B cell (primary cell): Measurements from ENCODE around the gene SEPTIN1. TPM values are rescaled to one million over a fixed set of nuclear protein-coding genes. Genes with fewer than 3 reads are reported as not detected.

Experiments used
- ATAC-seq: fragments of 200-7000 bp; cut with Tn5 transposase; one replicate; pipeline ENCODE4 v1.10.0; 2021; ENCODE audit warnings: low read depth, mild to moderate bottlenecking, moderate number of reproducible peaks, moderate library complexity
- CTCF ChIA-PET: fragments of 350-600 bp; sonication (Branson Sonifier 250); formaldehyde crosslinking; loops from one replicate; lab custom pipeline; 2021; ENCODE audit warnings: antibody characterized with exemption, inconsistent platforms; lab: Charles Lee
- POLR2A ChIA-PET: fragments of 350-600 bp; sonication (Branson Sonifier 250); formaldehyde crosslinking; loops from one replicate; lab custom pipeline; 2021; ENCODE audit warnings: antibody characterized with exemption; lab: Charles Lee
- DNase-seq: peaks from one replicate; pipeline ENCODE4 v3.0.0; 2013
- H2AFZ ChIP-seq: 2 replicates; pipeline ENCODE4 v1.6.1; 2012; ENCODE audit warnings: mild to moderate bottlenecking, low read depth, low read length; ENCODE audit not compliant: insufficient read depth, poor library complexity, severe bottlenecking
- H3K27ac ChIP-seq, 2 donors: 1 replicate in 1 of 2; 2 replicates in 1 of 2; pipeline ENCODE4 v1.5.1; 2012 to 2013; ENCODE audit warnings: low read length in 2 of 2, mild to moderate bottlenecking in 2 of 2, moderate library complexity in 1 of 2
- H3K27me3 ChIP-seq, 4 experiments: fragments of 200-600 bp in 1 of 4; sonication (generic) in 1 of 4; replicated peaks in 1 of 4; 1 replicate in 2 of 4; 2 replicates in 2 of 4; pipeline versions ENCODE4 v1.6.1 to v1.7.0; 2013 to 2016; ENCODE audit warnings: low read length in 3 of 4, mild to moderate bottlenecking in 2 of 4, mixed read lengths in 1 of 4, moderate library complexity in 1 of 4; ENCODE audit not compliant: insufficient read depth in 4 of 4, control insufficient read depth in 3 of 4; ENCODE audit errors: control extremely low read depth in 1 of 4
- H3K36me3 ChIP-seq, 2 experiments: replicated peaks in 1 of 2; 1 replicate in 1 of 2; 2 replicates in 1 of 2; pipeline versions ENCODE4 v1.6.1 to v1.7.1; 2013; ENCODE audit warnings: low read length in 1 of 2; ENCODE audit not compliant: insufficient read depth in 2 of 2, control insufficient read depth in 1 of 2; ENCODE audit errors: control extremely low read depth in 1 of 2, extremely low read depth in 1 of 2
- H3K4me1 ChIP-seq, 2 donors: fragments of 200-600 bp in 1 of 2; sonication (generic) in 1 of 2; 1 replicate in 1 of 2; 2 replicates in 1 of 2; pipeline versions ENCODE4 v1.5.1 to v1.6.1; 2013 to 2017; ENCODE audit warnings: low read length in 2 of 2; ENCODE audit not compliant: control insufficient read depth in 2 of 2, insufficient read depth in 2 of 2
- H3K4me2 ChIP-seq: replicated peaks from 2 replicates; pipeline ENCODE3; 2012; ENCODE audit warnings: mild to moderate bottlenecking, low read depth, low read length; ENCODE audit not compliant: poor library complexity, severe bottlenecking
- H3K4me3 ChIP-seq, 5 experiments: fragments of 200-600 bp in 1 of 5; sonication (generic) in 1 of 5; 1 replicate in 3 of 5; 2 replicates in 2 of 5; pipeline versions ENCODE4 v1.5.1 to v1.7.0; 2011 to 2016; ENCODE audit warnings: low read length in 4 of 5, mild to moderate bottlenecking in 4 of 5, low read depth in 2 of 5, control low read depth in 1 of 5, moderate library complexity in 1 of 5; ENCODE audit not compliant: insufficient read depth in 1 of 5; ENCODE audit errors: control extremely low read depth in 1 of 5, extremely low read depth in 1 of 5
- H3K79me2 ChIP-seq: fragments of 200-600 bp; sonication (generic); one replicate; pipeline ENCODE4 v1.6.0; 2016; ENCODE audit warnings: low read length; ENCODE audit not compliant: control insufficient read depth, insufficient read depth
- H3K9ac ChIP-seq: fragments of 200-600 bp; sonication (generic); 2 replicates; pipeline ENCODE4 v1.6.1; 2017; ENCODE audit warnings: mild to moderate bottlenecking, low read length, moderate library complexity
- H3K9me3 ChIP-seq, 3 donors: one replicate each; pipeline versions ENCODE4 v1.6.1 to v1.7.1; 2013; ENCODE audit warnings: low read length in 2 of 3; ENCODE audit not compliant: control insufficient read depth in 2 of 3, insufficient read depth in 1 of 3; ENCODE audit errors: control extremely low read depth in 1 of 3
- H4K20me1 ChIP-seq: 2 replicates; pipeline ENCODE4 v1.6.0; 2012; ENCODE audit warnings: mild to moderate bottlenecking, low read length; ENCODE audit not compliant: insufficient read depth, control insufficient read depth, poor library complexity, severe bottlenecking
- H3K27ac Mint-ChIP-seq: one replicate; pipeline ENCODE4 v1.8.0; 2021; ENCODE audit warnings: mixed read lengths
- H3K27me3 Mint-ChIP-seq: one replicate; pipeline ENCODE4 v1.8.0; 2021; ENCODE audit warnings: mixed read lengths
- H3K4me1 Mint-ChIP-seq: one replicate; pipeline ENCODE4 v1.8.0; 2021; ENCODE audit warnings: mixed read lengths
- H3K4me3 Mint-ChIP-seq: one replicate; pipeline ENCODE4 v1.8.0; 2021; ENCODE audit warnings: mixed read lengths
- H3K9me3 Mint-ChIP-seq: one replicate; pipeline ENCODE4 v1.8.0; 2022; ENCODE audit warnings: mixed read lengths; ENCODE audit not compliant: insufficient read depth
- EZH2 ChIP-seq: IDR thresholded peaks from 2 replicates; pipeline ENCODE4 v1.6.1; 2012; ENCODE audit warnings: borderline replicate concordance, low read depth, mild to moderate bottlenecking, moderate library complexity, low read length; ENCODE audit not compliant: insufficient read depth, poor library complexity, severe bottlenecking
- WGBS: methylation state at CpG from one replicate; pipeline ENCODE4 v1.1.5; 2013; ENCODE audit warnings: missing lambda C conversion rate; ENCODE audit not compliant: insufficient coverage; 5-methylcytosine and 5-hydroxymethylcytosine counted together
- intact Hi-C: fragments of 100-400 bp; cut with micrococcal nuclease; formaldehyde crosslinking; loops from one replicate; pipeline ENCODE4 v1.10.0; 2022
- polyA plus RNA-seq: library from polyadenylated mRNA; depleted of rRNA; stranded (reverse); fragments of >200 nt; gene quantifications from 2 replicates; pipeline ENCODE4 v1.2.3, GENCODE V29; 2012
- total RNA-seq, 2 donors: library from RNA; stranded (reverse); fragments of 120-200 nt in 1 of 2; gene quantifications; 1 replicate in 1 of 2; 2 replicates in 1 of 2; pipeline versions ENCODE4 v1.2.3 to v1.2.4, GENCODE V29; 2013 to 2022
- TF ChIP-seq, protein P1 (sequence below): fragments of 200-600 bp; IDR thresholded peaks from one replicate; pipeline ENCODE4 v1.8.0; 2022; ENCODE audit warnings: antibody characterized with exemption, mild to moderate bottlenecking

Gene SEPTIN1
- total and polyA plus RNA-seq, 2 donors (not counting 1 experiment from before 2014, with no cell fraction given): 154 to 302 TPM

DNA sequence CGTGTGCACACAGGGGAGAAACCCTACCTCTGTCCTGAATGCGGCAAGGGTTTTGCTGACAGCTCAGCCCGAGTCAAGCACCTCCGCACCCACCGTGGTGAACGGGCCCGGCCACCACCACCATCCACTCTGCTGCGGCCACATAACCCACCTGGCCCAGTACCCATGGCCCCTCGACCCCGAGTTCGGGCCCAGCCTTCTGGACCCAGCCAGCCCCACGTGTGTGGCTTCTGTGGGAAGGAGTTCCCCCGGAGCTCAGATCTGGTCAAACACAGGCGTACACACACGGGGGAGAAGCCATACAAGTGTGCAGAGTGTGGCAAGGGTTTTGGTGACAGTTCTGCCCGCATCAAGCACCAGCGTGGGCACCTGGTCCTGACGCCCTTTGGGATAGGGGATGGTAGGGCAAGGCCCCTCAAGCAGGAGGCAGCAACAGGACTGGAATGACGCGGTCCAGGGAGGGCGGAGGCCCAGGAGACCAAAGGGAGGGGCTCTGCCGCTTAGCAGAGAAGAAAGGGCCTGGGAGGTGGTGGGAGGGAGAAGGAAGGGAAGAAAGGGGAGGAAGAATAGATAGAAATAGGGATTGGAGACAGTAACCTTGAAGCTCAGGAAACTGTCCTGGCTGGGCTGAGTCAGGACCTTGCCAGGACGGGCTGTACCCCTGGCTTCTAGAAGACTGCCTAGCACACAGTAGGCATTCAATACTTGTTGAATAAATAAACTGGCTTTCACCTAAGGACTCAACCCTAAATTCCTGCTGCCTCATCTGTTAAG, 16.5 kb upstream of the SEPTIN1 start:
- Mint-ChIP-seq H3K27ac (no peak overlapping the region), H3K4me3 (peak overlapping the region; percentile 45), H3K9me3 (no peaks in the 10 kb centered on the region), H3K27me3 (peaks cover 4% of the 10 kb centered on the region), H3K4me1 (peaks cover 30% of the 10 kb centered on the region)
- Histone ChIP-seq H3K79me2 (peaks cover 30% of the 10 kb centered on the region), H3K9me3 (no peaks in the 10 kb centered on the region), H3K4me2 (no peak overlapping the region), H3K9ac (no peak overlapping the region), H4K20me1 (peaks cover 25% of the 10 kb centered on the region), H3K27me3 (no peaks in the 10 kb centered on the region), H3K4me1 (peaks cover 16 to 39% of the 10 kb centered on the region in 2 donors), H2AFZ (no peak overlapping the region), H3K36me3 (peaks cover 0 to 16% of the 10 kb centered on the region in 2 experiments), H3K4me3 (no peak overlapping the region), H3K27ac (no peak overlapping the region)
- TF ChIP-seq, protein P1, sequence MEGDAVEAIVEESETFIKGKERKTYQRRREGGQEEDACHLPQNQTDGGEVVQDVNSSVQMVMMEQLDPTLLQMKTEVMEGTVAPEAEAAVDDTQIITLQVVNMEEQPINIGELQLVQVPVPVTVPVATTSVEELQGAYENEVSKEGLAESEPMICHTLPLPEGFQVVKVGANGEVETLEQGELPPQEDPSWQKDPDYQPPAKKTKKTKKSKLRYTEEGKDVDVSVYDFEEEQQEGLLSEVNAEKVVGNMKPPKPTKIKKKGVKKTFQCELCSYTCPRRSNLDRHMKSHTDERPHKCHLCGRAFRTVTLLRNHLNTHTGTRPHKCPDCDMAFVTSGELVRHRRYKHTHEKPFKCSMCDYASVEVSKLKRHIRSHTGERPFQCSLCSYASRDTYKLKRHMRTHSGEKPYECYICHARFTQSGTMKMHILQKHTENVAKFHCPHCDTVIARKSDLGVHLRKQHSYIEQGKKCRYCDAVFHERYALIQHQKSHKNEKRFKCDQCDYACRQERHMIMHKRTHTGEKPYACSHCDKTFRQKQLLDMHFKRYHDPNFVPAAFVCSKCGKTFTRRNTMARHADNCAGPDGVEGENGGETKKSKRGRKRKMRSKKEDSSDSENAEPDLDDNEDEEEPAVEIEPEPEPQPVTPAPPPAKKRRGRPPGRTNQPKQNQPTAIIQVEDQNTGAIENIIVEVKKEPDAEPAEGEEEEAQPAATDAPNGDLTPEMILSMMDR: no peak
- TF ChIP-seq EZH2: no peak
- ATAC-seq: no peak
- CTCF ChIA-PET: interaction anchor here (2.2 to 5.0 kb wide), 2 partner anchors 10 to 16 kb away, joined by 5 to 65 read pairs; partner anchors contain the start of genes SEPTIN1 and ZNF771
- intact Hi-C loops: loop anchor here (10.0 kb wide), 1 partner anchor 534 kb away; the partner anchor contains the start of gene CDIPT
- DNase-seq: no peak
- POLR2A ChIA-PET: interaction anchor here (0.6 to 1.4 kb wide), 4 partner anchors 8 to 234 kb away, joined by 4 to 6 read pairs (median 4); partner anchors contain the start of gene ZNF771
- WGBS: 85% methylated on average over 23 of the region's 23 CpGs
